PFSK-1 (cell line): ENCODE results near the gene CXXC1.

Experiments
- FOXP2 ChIP-seq: optimal IDR thresholded peaks from 2 replicates; pipeline ENCODE3; 2011; ENCODE audit warnings: borderline replicate concordance, control low read depth, inconsistent platforms; ENCODE audit not compliant: insufficient read depth; ENCODE audit errors: extremely low read length, extremely low read depth
- POLR2AphosphoS5 ChIP-seq: IDR thresholded peaks from 2 replicates; pipeline ENCODE4 v1.6.1; 2012; ENCODE audit warnings: low read depth, mild to moderate bottlenecking, control low read depth, low read length, moderate library complexity
- SIN3A ChIP-seq: IDR thresholded peaks from 2 replicates; pipeline ENCODE4 v1.6.1; 2012; ENCODE audit warnings: mild to moderate bottlenecking, low read length, moderate library complexity, borderline replicate concordance; ENCODE audit not compliant: insufficient read depth
- TAF1 ChIP-seq: IDR thresholded peaks from 2 replicates; pipeline ENCODE4 v1.6.1; 2012; ENCODE audit warnings: low read length, control low read depth, borderline replicate concordance; ENCODE audit not compliant: insufficient read depth
- TF ChIP-seq, protein P1 (sequence below), 2 experiments: IDR thresholded peaks; 2 replicates each; pipeline versions ENCODE4 v1.6.1 to v1.8.0; 2011 to 2012; ENCODE audit warnings: low read depth in 2 of 2, low read length in 2 of 2, control low read depth in 1 of 2, inconsistent platforms in 1 of 2, mild to moderate bottlenecking in 1 of 2, moderate library complexity in 1 of 2; ENCODE audit not compliant: insufficient read depth in 1 of 2

DNA sequence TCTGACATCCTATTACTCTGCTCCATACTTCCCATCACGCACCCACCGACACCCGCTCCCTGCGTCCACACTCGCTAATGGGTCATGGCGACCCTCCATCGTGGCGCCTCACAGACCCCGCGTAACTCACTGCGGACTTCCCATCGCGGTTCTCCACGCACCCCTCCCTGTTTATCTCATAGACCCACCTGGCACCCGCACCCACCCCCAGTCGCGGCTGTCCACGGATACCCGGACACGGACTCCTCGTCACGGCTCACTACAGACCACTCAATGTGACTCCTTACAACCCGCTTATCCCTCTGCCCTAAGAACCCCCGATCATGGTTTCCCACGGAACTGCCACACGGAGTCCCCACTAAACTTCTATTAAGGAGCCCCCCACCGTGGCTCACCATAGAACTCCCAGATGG is 458 bp downstream of the CXXC1 start:
- no peak for TF ChIP-seq SIN3A
- no peak for TF ChIP-seq POLR2AphosphoS5
- TF ChIP-seq, protein P1, sequence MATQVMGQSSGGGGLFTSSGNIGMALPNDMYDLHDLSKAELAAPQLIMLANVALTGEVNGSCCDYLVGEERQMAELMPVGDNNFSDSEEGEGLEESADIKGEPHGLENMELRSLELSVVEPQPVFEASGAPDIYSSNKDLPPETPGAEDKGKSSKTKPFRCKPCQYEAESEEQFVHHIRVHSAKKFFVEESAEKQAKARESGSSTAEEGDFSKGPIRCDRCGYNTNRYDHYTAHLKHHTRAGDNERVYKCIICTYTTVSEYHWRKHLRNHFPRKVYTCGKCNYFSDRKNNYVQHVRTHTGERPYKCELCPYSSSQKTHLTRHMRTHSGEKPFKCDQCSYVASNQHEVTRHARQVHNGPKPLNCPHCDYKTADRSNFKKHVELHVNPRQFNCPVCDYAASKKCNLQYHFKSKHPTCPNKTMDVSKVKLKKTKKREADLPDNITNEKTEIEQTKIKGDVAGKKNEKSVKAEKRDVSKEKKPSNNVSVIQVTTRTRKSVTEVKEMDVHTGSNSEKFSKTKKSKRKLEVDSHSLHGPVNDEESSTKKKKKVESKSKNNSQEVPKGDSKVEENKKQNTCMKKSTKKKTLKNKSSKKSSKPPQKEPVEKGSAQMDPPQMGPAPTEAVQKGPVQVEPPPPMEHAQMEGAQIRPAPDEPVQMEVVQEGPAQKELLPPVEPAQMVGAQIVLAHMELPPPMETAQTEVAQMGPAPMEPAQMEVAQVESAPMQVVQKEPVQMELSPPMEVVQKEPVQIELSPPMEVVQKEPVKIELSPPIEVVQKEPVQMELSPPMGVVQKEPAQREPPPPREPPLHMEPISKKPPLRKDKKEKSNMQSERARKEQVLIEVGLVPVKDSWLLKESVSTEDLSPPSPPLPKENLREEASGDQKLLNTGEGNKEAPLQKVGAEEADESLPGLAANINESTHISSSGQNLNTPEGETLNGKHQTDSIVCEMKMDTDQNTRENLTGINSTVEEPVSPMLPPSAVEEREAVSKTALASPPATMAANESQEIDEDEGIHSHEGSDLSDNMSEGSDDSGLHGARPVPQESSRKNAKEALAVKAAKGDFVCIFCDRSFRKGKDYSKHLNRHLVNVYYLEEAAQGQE (IDR thresholded peaks at IDR 0.05; ENCODE audit: insufficient read depth in 1 of 2, low read depth in 2 of 2, low read length in 2 of 2): no peak
- no peak for TF ChIP-seq TAF1
- TF ChIP-seq FOXP2: no peak
